Inferior parietal cortex (tissue), 1 donor: Measurements from ENCODE around the gene ETS1.

Source experiments
- DNase-seq: peaks from one replicate; pipeline ENCODE4 v3.0.0-alpha.2; 2016; ENCODE audit errors: extremely low spot score

ETS1 gene

DNA sequence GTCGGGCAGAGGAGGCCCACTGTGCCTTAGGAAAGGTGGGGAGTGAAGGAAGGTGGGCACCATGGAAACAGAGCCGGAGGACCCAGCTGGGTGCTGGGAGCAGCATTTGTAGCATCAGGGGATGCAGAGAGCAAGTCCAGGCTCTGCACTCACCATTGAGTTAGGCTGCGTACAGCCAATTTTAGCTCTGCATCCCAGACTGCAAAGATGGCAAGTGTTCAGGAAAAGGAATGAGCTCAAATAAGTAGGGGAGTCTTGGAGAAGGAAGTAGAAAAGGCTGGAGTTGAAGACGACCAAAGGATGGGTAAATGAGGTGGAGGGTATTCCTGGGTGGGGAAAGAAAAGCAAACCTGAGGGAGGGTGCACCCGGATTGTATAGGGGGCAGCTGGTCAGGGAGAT is 31.6 kb upstream of the ETS1 start:
- DNase-seq = no peak

DNA sequence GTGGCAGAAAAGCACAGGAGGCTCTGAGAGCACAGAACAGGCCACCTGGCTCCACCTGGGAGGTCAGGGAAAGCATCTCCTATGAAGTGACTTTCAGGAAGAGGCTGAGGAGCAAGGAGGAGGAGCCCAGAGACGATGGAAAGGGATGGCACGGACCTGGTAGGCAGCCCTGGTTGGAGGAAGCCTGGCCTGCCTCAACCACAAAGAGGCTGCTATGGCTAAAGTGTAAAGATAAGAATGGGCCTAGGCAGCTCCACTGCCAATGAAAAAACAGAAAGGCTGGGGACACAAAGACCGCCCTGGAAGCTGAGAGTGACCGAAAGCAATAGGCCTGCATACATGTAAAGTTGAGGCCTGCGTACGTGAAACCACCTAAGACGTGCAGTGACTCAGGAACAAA is 31.2 kb upstream of the ETS1 start:
- DNase-seq = no peak

DNA sequence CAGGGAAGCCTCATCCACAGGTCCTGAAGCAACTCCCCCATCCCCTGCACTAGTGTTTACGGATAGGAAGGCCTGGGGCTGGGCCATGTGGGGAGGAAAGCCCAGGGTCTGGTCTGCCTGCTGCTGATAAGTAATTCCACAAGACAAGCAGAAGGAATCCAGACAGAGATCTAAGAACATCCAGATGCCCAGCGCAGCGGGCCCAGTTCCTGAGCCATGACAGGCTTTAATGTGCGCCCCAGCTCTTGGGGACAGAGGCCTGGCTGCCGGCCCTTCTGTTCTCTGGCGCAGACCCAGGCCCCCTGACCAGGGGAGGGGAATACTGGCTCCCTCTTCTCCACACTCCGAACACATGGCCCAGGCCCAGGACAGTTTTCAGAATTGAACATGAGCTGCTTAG is 28.8 kb upstream of the ETS1 start:
- no peak for DNase-seq

DNA sequence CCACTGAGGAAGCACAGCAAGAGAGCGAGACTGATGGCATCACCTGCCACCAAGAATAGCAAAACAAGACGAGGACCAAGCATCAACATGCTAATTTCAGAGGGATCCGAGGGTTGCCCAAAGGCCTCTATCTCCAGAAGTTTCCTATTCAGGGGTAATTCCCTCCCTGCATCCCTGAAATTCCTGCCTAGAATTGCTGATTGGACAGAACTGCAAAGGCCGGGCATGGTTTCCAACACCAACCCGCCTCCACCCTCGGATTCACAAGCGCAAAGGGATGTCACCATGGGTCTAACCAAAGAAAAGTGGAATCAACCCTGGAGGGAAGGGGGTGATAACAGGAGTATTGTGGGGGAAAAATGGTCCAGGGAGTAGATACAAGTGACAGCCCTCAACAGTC is 28.3 kb upstream of the ETS1 start:
- DNase-seq = no peak

GRCh38 chr11:128615076-128615475 is 27.7 kb upstream of the ETS1 start:
- no peak for DNase-seq

DNA sequence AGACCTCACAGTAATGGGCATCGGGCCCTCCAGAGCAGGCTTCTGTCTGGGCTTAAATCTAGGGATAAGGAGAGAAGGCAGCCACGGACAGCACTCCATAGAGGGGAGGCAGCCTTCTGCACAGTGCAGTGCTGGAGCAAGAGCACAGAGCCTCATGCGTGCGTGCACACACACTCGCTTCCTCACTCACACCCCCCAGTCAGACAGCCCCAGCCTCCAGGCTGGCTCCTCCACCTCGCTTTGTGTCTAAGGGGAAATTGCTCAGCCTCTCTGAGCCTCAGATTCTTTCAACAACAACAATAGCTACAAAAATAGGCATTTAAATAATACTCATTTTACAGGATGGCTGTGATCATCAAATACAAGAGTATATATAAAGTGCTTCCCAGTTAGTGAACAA is 26.7 kb upstream of the ETS1 start:
- no peak for DNase-seq

- DNase-seq = no peak
Measured at GRCh38 chr11:128613300-128613995, 26.1 kb upstream of the ETS1 start.

- DNase-seq = no peak
Measured at GRCh38 chr11:128610721-128611617, 23.6 kb upstream of the ETS1 start.

GRCh38 chr11:128609785-128610184 is 22.4 kb upstream of the ETS1 start:
- DNase-seq = no peak

DNA sequence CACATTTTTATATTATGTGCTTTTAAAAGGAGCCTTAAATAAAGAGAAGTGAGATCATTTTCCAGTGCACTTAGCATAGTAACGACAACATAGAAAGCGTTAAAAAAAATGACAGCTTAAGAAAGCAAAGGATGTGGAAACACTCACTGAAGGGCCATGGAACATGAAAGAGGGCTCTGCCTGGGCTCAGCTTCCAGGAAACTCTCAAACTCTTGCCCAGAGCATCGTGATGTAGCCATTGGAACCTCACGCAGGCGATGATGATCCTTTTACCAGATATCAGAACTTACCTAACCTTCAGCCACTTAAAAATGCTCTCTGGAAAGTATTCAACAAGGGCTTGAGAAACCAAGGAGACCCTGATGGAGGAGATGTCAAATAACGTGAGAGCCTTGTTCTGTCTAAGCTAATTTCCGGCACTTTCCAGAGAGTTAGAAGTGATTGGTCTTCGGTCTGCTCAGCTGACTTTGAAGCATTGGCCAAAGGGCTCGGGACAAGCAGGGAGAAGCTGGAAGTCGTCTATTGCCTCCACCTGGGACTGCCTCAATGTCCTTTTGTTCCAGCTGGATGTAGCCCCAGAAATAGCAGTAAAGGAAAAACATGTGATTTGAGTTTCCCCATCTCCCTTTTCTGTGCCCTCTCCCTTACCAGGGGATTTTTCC is 21.5 kb upstream of the ETS1 start:
- DNase-seq = no peak

DNA sequence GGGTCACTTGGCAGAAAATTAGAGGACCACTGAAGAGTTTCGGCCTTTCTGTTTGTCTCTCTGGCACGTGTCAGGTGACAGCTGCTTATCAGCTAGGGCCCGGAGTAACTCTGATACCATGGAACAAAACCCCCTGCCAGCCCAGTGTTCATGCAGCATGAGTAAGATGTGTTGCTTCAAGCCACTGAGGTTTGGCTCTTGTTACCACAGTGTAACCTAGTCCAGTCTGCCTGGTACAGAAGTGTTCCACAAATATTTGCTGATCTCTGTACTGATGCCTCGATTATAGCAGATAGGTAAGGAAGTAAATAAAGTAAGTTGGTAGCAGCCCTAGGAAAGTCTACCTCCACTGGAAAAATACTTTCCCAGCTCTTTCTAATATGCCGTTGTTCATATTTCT is 20.5 kb upstream of the ETS1 start:
- DNase-seq = no peak

GRCh38 chr11:128604723-128605122 is 17.4 kb upstream of the ETS1 start:
- DNase-seq = no peak

DNA sequence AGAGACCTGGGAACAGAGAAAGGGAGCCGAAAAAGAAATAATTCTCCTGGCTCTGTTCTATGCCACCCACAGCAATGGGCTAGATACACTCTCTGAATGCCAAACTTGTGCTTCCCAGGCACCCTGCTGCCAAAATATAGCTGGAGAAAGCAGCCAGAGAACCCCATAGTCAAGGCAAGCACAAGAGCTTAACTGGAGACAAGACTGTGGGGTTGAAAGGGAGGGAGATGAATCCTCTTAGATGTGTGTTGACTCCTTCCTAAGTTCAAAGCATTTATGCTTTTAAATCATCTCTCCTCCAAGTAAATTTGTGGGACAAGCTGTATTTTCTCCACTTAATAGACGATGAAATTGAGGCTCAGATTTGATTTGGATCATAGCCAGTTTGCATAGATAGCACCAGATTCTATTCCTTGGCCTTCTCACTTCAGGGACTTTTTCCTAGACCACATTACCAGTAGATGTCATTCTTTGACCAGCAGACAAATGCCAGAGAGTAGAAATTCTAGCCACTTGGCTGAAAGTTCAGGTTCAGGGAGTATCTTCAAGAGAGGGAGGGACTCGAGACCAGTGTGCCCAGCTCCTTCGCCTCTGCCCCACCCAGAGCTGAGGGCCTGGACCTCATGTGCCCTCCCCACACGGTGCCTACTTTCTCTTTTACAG is 16.5 kb upstream of the ETS1 start:
- no peak for DNase-seq

- DNase-seq = no peak
Measured at GRCh38 chr11:128603003-128603696, 15.8 kb upstream of the ETS1 start.

GRCh38 chr11:128599729-128600128 is 12.4 kb upstream of the ETS1 start:
- no peak for DNase-seq

GRCh38 chr11:128598506-128599150 is 11.3 kb upstream of the ETS1 start:
- DNase-seq = no peak

DNA sequence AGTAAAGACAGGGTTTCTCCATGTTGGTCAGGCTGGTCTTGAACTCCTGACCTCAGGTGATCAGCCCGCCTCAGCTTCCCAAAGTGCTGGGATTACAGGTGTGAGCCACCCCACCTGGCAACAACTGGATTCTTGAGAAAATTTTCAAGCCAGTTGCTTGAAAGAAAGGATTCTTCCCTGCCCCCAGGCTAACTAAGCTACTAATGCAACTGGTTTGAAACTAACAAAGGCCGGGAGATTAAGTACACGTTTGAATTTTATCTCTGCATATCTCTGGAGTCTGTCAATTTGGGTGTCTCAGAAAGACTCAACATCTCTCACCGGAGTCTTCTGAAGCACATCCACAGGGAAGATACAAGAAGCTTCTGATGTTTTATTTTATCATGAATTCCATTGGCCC is 10.7 kb upstream of the ETS1 start:
- DNase-seq = no peak

GRCh38 chr11:128597209-128597608 is 9.9 kb upstream of the ETS1 start:
- DNase-seq = no peak

DNA sequence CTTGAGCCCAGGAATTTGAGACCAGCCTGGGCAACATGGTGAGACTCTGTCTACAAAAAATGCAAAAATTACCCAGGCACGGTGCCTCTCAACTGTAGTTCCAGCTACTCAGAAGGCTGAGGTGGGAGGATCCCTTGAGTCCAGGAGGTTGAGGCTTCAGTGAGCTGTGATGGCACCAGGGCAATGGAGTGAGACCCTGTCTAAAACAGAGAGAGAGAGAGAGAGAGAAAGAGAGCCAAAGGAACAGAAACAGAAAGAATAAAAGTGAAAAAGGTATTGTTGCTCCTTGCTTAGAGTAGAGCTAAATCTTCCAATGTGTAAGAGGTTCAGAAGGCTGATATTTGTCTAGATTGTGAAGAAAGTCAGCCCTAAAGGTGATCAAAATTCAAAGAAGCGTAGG is 8.9 kb upstream of the ETS1 start:
- no peak for DNase-seq

- no peak for DNase-seq
Measured at GRCh38 chr11:128595775-128596174, 8.4 kb upstream of the ETS1 start.

DNA sequence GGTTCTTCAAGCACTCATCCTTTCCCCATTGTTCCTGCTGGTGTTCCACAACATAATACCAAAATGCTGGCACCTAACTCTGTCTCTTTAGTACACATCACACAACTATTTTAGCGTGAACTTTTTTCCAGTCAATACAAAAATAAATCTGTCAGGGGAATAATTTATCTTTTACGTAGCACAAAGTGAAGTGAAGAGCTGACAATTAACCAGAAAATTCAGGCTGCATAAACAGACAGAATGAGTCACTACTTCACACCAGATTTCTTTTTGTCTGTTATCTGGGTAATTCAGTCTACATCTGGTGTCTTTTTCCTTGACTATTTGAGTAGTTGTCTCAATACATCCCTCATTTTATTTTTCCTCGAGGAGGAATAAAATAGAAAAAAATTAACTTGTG is 7.9 kb upstream of the ETS1 start:
- no peak for DNase-seq
